HG03520 (cell line): ENCODE data around the gene CCDC27.

ENCODE experiments used
- ATAC-seq: cut with Tn5 transposase; IDR thresholded peaks from one replicate; pipeline ENCODE4 v1.9.1; 2021; ENCODE audit warnings: mild to moderate bottlenecking, moderate library complexity; ENCODE audit not compliant: unreplicated experiment

The CCDC27 gene

GRCh38 chr1:3774276-3774945 lies 22.2 kb downstream of the CCDC27 start:
- no peak for ATAC-seq

GRCh38 chr1:3774946-3775489 lies 22.8 kb downstream of the CCDC27 start:
- no peak for ATAC-seq

- ATAC-seq: no peak
These were observed 23.4 kb downstream of the CCDC27 start for GRCh38 chr1:3775490-3776230.

GRCh38 chr1:3776231-3776961 lies 24.1 kb downstream of the CCDC27 start:
- ATAC-seq: no peak

GRCh38 chr1:3777078-3777547 lies 24.9 kb downstream of the CCDC27 start:
- ATAC-seq: no peak

- ATAC-seq: no peak
These were observed 25.7 kb downstream of the CCDC27 start for GRCh38 chr1:3777647-3778589.

- no peak for ATAC-seq
These were observed 26.5 kb downstream of the CCDC27 start for GRCh38 chr1:3778590-3779264.

- ATAC-seq: no peak
These were observed 27.1 kb downstream of the CCDC27 start for GRCh38 chr1:3779265-3779911.

GRCh38 chr1:3779912-3780416 lies 27.7 kb downstream of the CCDC27 start:
- ATAC-seq: no peak

GRCh38 chr1:3780901-3781300 lies 28.7 kb downstream of the CCDC27 start:
- no peak for ATAC-seq

GRCh38 chr1:3783651-3784474 lies 31.6 kb downstream of the CCDC27 start:
- ATAC-seq: no peak

GRCh38 chr1:3785045-3785444 lies 32.8 kb downstream of the CCDC27 start:
- no peak for ATAC-seq

GRCh38 chr1:3785456-3786157 lies 33.4 kb downstream of the CCDC27 start:
- no peak for ATAC-seq

- ATAC-seq: no peak
These were observed 34.5 kb downstream of the CCDC27 start for GRCh38 chr1:3786468-3787348.

GRCh38 chr1:3787349-3787715 lies 35.1 kb downstream of the CCDC27 start:
- no peak for ATAC-seq

GRCh38 chr1:3787745-3788605 lies 35.7 kb downstream of the CCDC27 start:
- no peak for ATAC-seq
